WTC11 (cell line): ENCODE results near the gene HES2. TPM values are rescaled to one million over a fixed set of nuclear protein-coding genes. Genes with fewer than 3 reads are reported as not detected.

ENCODE experiments used
- ATAC-seq: fragments of 200-7000 bp; cut with Tn5 transposase; 2 replicates; pipeline ENCODE4 v1.10.0; 2021; ENCODE audit warnings: mild to moderate bottlenecking, moderate library complexity
- CTCF ChIA-PET: fragments of 300-600 bp; sonication (Branson Sonifier 250); formaldehyde crosslinking; loops from one replicate; lab custom pipeline; 2021; ENCODE audit warnings: antibody characterized with exemption; lab: Charles Lee
- POLR2A ChIA-PET: fragments of 350-600 bp; sonication (Branson Sonifier 250); formaldehyde crosslinking; loops from one replicate; lab custom pipeline; 2021; ENCODE audit warnings: antibody characterized with exemption; lab: Charles Lee
- DNase-seq: peaks from one replicate; pipeline ENCODE4 v3.0.0; 2021; ENCODE audit warnings: low spot score
- H3K27ac Mint-ChIP-seq: 2 replicates; pipeline ENCODE4 v1.8.0; 2021; ENCODE audit warnings: mixed read lengths
- H3K27me3 Mint-ChIP-seq: 2 replicates; pipeline ENCODE4 v1.8.0; 2021; ENCODE audit warnings: low read depth, mild to moderate bottlenecking, moderate library complexity, mixed read lengths
- H3K36me3 Mint-ChIP-seq: 2 replicates; pipeline ENCODE4 v1.8.0; 2021; ENCODE audit warnings: mixed read lengths
- H3K4me1 Mint-ChIP-seq: 2 replicates; pipeline ENCODE4 v1.8.0; 2022; ENCODE audit warnings: mixed read lengths
- H3K4me3 Mint-ChIP-seq: 2 replicates; pipeline ENCODE4 v1.8.0; 2021; ENCODE audit warnings: mild to moderate bottlenecking, moderate library complexity, mixed read lengths
- H3K9me3 Mint-ChIP-seq: 2 replicates; pipeline ENCODE4 v1.8.0; 2021; ENCODE audit warnings: mixed read lengths
- ETV6 ChIP-seq: sonication (generic); formaldehyde crosslinking; IDR thresholded peaks from 2 replicates; pipeline ENCODE4 v1.8.1; 2022; ENCODE audit warnings: mild to moderate bottlenecking, missing genetic modification reagents
- GABPB1 ChIP-seq: sonication (generic); formaldehyde crosslinking; IDR thresholded peaks from 2 replicates; pipeline ENCODE4 v1.8.1; 2023; ENCODE audit warnings: mild to moderate bottlenecking, missing genetic modification reagents
- IRF2 ChIP-seq: sonication (generic); formaldehyde crosslinking; IDR thresholded peaks from 2 replicates; pipeline ENCODE4 v1.8.0; 2022; ENCODE audit warnings: low read depth, missing genetic modification reagents, borderline replicate concordance
- JUN ChIP-seq: sonication (generic); formaldehyde crosslinking; IDR thresholded peaks from 2 replicates; pipeline ENCODE4 v1.8.0; 2023; ENCODE audit warnings: mild to moderate bottlenecking, missing genetic modification reagents
- KAT7 ChIP-seq: sonication (generic); formaldehyde crosslinking; IDR thresholded peaks from 2 replicates; pipeline ENCODE4 v1.8.1; 2023; ENCODE audit warnings: missing genetic modification reagents, mild to moderate bottlenecking, borderline replicate concordance
- MYBL2 ChIP-seq: sonication (generic); formaldehyde crosslinking; IDR thresholded peaks from 2 replicates; pipeline ENCODE4 v1.8.1; 2023; ENCODE audit warnings: mild to moderate bottlenecking, moderate library complexity, missing genetic modification reagents
- NFYB ChIP-seq: sonication (generic); formaldehyde crosslinking; conservative IDR thresholded peaks from 2 replicates; pipeline ENCODE4 v1.8.0; 2022; ENCODE audit warnings: low read depth, missing genetic modification reagents
- SOX15 ChIP-seq: fragments of 250-450 bp; sonication (Bioruptor Pico); IDR thresholded peaks from 2 replicates; pipeline ENCODE4 v1.9.0; 2021; ENCODE audit warnings: mild to moderate bottlenecking
- SP1 ChIP-seq: sonication (generic); formaldehyde crosslinking; conservative IDR thresholded peaks from 2 replicates; pipeline ENCODE4 v1.8.1; 2022; ENCODE audit warnings: missing genetic modification reagents
- TEAD1 ChIP-seq: sonication (generic); formaldehyde crosslinking; IDR thresholded peaks from 2 replicates; pipeline ENCODE4 v1.8.0; 2022; ENCODE audit warnings: mild to moderate bottlenecking, missing genetic modification reagents
- ZBTB21 ChIP-seq: sonication (generic); formaldehyde crosslinking; IDR thresholded peaks from 2 replicates; pipeline ENCODE4 v1.8.1; 2023; ENCODE audit warnings: mild to moderate bottlenecking, missing genetic modification reagents, borderline replicate concordance
- ZNF416 ChIP-seq: fragments of 250-450 bp; sonication (Bioruptor Pico); IDR thresholded peaks from 2 replicates; pipeline ENCODE4 v1.9.0; 2021; ENCODE audit warnings: mild to moderate bottlenecking, inconsistent platforms
- total RNA-seq: library from RNA; stranded (reverse); gene quantifications from 3 replicates; pipeline ENCODE4 v1.2.3, GENCODE V29; 2021
- TF ChIP-seq, protein P1 (sequence below): sonication (generic); formaldehyde crosslinking; IDR thresholded peaks from 2 replicates; pipeline ENCODE4 v1.8.1; 2022; ENCODE audit warnings: mild to moderate bottlenecking, moderate library complexity, missing genetic modification reagents
- TF ChIP-seq, protein P2 (sequence below): fragments of 200-600 bp; IDR thresholded peaks from 2 replicates; pipeline ENCODE4 v1.8.0; 2022; ENCODE audit warnings: antibody characterized with exemption
- TF ChIP-seq, protein P3 (sequence below): sonication (generic); formaldehyde crosslinking; IDR thresholded peaks from 2 replicates; pipeline ENCODE4 v1.8.0; 2023; ENCODE audit warnings: missing genetic modification reagents, mild to moderate bottlenecking, borderline replicate concordance
- TF ChIP-seq, protein P4 (sequence below): sonication (generic); formaldehyde crosslinking; IDR thresholded peaks from 2 replicates; pipeline ENCODE4 v1.8.0; 2022; ENCODE audit warnings: mild to moderate bottlenecking, missing genetic modification reagents
- TF ChIP-seq, protein P5 (sequence below): fragments of 250-450 bp; sonication (Bioruptor Pico); IDR thresholded peaks from 2 replicates; pipeline ENCODE4 v1.8.0; 2021; ENCODE audit warnings: mild to moderate bottlenecking
- TF ChIP-seq, protein P6 (sequence below): sonication (generic); formaldehyde crosslinking; IDR thresholded peaks from 2 replicates; pipeline ENCODE4 v1.8.1; 2022; ENCODE audit warnings: mild to moderate bottlenecking, missing genetic modification reagents, moderate library complexity, borderline replicate concordance

HES2 gene
- total RNA-seq, 1 experiment from 2014 or later = 2.7 TPM

DNA sequence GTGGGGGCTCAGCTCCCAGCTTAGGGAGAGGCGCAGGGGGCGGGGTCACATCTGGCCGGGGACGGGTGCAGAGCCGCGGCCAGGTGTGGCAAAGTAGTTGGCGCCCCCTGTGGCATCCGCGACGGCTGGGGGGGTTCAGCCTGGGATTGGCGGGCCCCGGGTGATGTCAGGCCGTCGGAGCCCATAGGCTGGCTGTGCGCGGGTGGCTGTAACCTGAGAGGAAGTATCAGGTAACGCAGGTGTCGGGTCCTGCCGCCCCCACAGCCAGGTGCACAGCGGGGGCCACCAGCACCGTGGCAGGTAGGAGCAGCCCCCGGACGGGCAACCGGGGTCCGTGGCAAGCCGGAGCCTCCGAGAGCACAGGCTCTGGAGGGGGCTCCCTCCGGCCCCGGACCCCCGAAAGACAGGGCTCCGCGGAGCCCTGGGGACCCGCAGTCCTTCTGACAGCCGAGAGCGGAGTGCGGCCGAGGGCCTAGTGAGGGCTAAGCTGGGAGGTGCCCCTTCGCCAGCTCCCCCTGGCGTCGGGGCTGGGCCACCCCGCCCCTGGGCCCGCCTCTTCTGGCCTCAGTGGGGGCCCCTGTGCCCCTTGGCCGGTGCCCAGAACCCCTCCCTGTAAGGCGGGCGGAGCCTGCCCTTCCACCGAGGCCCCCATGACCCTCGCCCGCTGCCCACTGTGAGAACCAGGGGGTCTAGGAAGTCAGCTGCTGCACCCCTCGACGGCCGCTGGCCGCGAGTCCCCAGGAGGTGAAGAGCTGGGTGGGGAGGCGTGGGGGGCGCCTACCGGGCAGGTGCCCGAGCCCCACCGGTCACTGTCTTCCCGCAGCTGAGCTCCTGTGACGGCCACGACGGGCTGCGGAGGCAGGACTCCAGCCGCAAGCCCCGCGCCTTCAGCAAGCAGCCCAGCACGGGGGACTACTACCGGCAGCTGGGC is 28.4 kb upstream of the HES2 start:
- peak; percentile 78 for ATAC-seq
- Mint-ChIP-seq H3K4me3 (peak overlapping the region; percentile 75), H3K4me1 (peaks cover 27% of the 10 kb centered on the region), H3K27me3 (no peaks in the 10 kb centered on the region; the same call in 1 of the 2 replicates), H3K36me3 (no peaks in the 10 kb centered on the region; the same call in 1 of the 2 replicates), H3K27ac (peak overlapping the region; percentile 36; the same call in 1 of the 2 replicates), H3K9me3 (no peaks in the 10 kb centered on the region)
- CTCF ChIA-PET = interaction anchor here (0.6 to 6.4 kb wide), 36 partner anchors 9 to 336 kb away, joined by 3 to 85 read pairs (median 6); partner anchors contain the start of genes ACOT7, HES2, PLEKHG5 and TNFRSF25
- TF ChIP-seq ZBTB21 (CRISPR knock-in tag) (no peak; the same call in 1 of the 2 replicates), SP1 (CRISPR knock-in tag) (peak; percentile 60), TEAD1 (0 out of 2 replicates have a peak, but pooled peaks have one; percentile 10), SOX15 (no peak), NFYB (CRISPR knock-in tag) (peak; percentile 56), GABPB1 (CRISPR knock-in tag) (peak; percentile 13; the same call in 1 of the 2 replicates)
- TF ChIP-seq, protein P1, sequence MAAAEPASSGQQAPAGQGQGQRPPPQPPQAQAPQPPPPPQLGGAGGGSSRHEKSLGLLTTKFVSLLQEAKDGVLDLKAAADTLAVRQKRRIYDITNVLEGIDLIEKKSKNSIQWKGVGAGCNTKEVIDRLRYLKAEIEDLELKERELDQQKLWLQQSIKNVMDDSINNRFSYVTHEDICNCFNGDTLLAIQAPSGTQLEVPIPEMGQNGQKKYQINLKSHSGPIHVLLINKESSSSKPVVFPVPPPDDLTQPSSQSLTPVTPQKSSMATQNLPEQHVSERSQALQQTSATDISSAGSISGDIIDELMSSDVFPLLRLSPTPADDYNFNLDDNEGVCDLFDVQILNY (CRISPR knock-in tag) = 0 out of 2 replicates have a peak, but pooled peaks have one; percentile 9
- TF ChIP-seq, protein P2, sequence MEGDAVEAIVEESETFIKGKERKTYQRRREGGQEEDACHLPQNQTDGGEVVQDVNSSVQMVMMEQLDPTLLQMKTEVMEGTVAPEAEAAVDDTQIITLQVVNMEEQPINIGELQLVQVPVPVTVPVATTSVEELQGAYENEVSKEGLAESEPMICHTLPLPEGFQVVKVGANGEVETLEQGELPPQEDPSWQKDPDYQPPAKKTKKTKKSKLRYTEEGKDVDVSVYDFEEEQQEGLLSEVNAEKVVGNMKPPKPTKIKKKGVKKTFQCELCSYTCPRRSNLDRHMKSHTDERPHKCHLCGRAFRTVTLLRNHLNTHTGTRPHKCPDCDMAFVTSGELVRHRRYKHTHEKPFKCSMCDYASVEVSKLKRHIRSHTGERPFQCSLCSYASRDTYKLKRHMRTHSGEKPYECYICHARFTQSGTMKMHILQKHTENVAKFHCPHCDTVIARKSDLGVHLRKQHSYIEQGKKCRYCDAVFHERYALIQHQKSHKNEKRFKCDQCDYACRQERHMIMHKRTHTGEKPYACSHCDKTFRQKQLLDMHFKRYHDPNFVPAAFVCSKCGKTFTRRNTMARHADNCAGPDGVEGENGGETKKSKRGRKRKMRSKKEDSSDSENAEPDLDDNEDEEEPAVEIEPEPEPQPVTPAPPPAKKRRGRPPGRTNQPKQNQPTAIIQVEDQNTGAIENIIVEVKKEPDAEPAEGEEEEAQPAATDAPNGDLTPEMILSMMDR = peak; percentile 20; the same call in 1 of the 2 replicates
- TF ChIP-seq, protein P3, sequence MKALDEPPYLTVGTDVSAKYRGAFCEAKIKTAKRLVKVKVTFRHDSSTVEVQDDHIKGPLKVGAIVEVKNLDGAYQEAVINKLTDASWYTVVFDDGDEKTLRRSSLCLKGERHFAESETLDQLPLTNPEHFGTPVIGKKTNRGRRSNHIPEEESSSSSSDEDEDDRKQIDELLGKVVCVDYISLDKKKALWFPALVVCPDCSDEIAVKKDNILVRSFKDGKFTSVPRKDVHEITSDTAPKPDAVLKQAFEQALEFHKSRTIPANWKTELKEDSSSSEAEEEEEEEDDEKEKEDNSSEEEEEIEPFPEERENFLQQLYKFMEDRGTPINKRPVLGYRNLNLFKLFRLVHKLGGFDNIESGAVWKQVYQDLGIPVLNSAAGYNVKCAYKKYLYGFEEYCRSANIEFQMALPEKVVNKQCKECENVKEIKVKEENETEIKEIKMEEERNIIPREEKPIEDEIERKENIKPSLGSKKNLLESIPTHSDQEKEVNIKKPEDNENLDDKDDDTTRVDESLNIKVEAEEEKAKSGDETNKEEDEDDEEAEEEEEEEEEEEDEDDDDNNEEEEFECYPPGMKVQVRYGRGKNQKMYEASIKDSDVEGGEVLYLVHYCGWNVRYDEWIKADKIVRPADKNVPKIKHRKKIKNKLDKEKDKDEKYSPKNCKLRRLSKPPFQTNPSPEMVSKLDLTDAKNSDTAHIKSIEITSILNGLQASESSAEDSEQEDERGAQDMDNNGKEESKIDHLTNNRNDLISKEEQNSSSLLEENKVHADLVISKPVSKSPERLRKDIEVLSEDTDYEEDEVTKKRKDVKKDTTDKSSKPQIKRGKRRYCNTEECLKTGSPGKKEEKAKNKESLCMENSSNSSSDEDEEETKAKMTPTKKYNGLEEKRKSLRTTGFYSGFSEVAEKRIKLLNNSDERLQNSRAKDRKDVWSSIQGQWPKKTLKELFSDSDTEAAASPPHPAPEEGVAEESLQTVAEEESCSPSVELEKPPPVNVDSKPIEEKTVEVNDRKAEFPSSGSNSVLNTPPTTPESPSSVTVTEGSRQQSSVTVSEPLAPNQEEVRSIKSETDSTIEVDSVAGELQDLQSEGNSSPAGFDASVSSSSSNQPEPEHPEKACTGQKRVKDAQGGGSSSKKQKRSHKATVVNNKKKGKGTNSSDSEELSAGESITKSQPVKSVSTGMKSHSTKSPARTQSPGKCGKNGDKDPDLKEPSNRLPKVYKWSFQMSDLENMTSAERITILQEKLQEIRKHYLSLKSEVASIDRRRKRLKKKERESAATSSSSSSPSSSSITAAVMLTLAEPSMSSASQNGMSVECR = peak; percentile 37; the same call in 1 of the 2 replicates
- TF ChIP-seq, protein P4, sequence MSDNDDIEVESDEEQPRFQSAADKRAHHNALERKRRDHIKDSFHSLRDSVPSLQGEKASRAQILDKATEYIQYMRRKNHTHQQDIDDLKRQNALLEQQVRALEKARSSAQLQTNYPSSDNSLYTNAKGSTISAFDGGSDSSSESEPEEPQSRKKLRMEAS = 0 out of 2 replicates have a peak, but pooled peaks have one; percentile 58
- DNase-seq = peak; percentile 98
- POLR2A ChIA-PET = no interaction called here

DNA sequence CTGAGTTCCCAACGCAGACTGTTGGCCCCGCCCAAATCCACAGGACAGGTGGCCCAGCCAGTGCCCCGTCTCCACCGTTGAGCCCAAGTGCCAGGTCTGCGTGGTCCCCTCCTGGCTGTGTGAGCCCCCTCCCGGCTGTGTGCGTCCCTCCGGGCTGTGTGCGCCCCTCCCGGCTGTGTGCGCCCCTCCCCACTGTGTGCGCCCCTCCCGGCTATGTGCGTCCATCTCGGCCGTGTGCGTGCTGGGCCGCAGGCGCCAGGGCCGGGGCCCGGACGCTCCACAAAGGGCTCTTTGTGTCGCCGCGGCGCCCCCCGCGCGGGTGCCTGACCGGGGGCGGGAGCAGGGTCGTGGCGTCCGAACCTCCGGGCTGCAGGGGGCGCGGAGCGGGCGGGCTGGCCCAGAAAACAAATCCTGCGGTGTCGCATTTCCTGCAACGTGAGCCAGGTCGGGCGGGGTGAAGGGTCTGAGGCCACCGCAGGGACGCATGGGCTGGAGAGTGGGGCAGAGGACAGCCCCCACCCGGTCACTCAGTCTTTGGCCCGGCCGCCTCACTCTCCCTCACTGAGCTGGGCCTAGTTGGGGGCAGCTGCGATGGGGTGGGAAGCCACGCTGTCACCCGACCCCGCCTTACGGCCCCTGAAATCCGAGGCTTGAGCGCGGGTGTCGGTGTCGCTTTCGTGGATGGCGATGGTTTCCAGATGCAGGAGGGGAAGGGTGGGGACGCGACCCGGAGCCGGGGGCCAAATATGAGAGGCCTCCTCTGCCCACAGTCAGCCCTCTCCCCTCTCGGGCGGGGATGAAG is 27.5 kb upstream of the HES2 start:
- H3K27ac Mint-ChIP-seq = peak overlapping the region; percentile 36; the same call in 1 of the 2 replicates
- H3K9me3 Mint-ChIP-seq = no peaks in the 10 kb centered on the region
- ATAC-seq = peak; percentile 13
- peaks cover 2% of the 10 kb centered on the region; the same call in 1 of the 2 replicates for H3K27me3 Mint-ChIP-seq
- ChIA-PET CTCF (interaction anchor here (0.6 to 6.4 kb wide), 27 partner anchors 8 to 335 kb away, joined by 3 to 85 read pairs (median 8); partner anchors contain the start of genes ACOT7, HES2 and TNFRSF25), POLR2A (no interaction called here)
- H3K36me3 Mint-ChIP-seq = no peaks in the 10 kb centered on the region
- peak; percentile 73 for DNase-seq
- H3K4me1 Mint-ChIP-seq = peaks cover 27% of the 10 kb centered on the region
- peak overlapping the region; percentile 75 for H3K4me3 Mint-ChIP-seq
- TF ChIP-seq KAT7 (CRISPR knock-in tag) (no peak), ZNF416 (no peak), JUN (no peak), ETV6 (CRISPR knock-in tag) (no peak), ZBTB21 (CRISPR knock-in tag) (no peak), IRF2 (CRISPR knock-in tag) (no peak), MYBL2 (CRISPR knock-in tag) (peak; percentile 56; the same call in 1 of the 2 replicates)
- TF ChIP-seq, protein P2 = no peak
- TF ChIP-seq, protein P5, sequence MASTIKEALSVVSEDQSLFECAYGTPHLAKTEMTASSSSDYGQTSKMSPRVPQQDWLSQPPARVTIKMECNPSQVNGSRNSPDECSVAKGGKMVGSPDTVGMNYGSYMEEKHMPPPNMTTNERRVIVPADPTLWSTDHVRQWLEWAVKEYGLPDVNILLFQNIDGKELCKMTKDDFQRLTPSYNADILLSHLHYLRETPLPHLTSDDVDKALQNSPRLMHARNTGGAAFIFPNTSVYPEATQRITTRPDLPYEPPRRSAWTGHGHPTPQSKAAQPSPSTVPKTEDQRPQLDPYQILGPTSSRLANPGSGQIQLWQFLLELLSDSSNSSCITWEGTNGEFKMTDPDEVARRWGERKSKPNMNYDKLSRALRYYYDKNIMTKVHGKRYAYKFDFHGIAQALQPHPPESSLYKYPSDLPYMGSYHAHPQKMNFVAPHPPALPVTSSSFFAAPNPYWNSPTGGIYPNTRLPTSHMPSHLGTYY (CRISPR knock-in tag) = no peak
- TF ChIP-seq, protein P6, sequence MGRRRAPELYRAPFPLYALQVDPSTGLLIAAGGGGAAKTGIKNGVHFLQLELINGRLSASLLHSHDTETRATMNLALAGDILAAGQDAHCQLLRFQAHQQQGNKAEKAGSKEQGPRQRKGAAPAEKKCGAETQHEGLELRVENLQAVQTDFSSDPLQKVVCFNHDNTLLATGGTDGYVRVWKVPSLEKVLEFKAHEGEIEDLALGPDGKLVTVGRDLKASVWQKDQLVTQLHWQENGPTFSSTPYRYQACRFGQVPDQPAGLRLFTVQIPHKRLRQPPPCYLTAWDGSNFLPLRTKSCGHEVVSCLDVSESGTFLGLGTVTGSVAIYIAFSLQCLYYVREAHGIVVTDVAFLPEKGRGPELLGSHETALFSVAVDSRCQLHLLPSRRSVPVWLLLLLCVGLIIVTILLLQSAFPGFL = no peak
